GM18870 (cell line): ENCODE data around the gene MEI4.
"Not testable (repeated sequence)": the region's sequence is repeated elsewhere in the genome, so short reads cannot be mapped to it uniquely, and the experiment has no call there.

Experiments used
- ATAC-seq: cut with Tn5 transposase; IDR thresholded peaks from one replicate; pipeline ENCODE4 v1.9.1; 2021; ENCODE audit warnings: moderate library complexity; ENCODE audit not compliant: unreplicated experiment

MEI4 gene

GRCh38 chr6:77674211-77674610, 21.4 kb downstream of the MEI4 start:
- ATAC-seq = no peak

- no peak for ATAC-seq
These were observed 25.2 kb downstream of the MEI4 start for GRCh38 chr6:77678048-77678447.

GRCh38 chr6:77683515-77683914, 30.7 kb downstream of the MEI4 start:
- no peak for ATAC-seq

- no peak for ATAC-seq
These were observed 34.1 kb downstream of the MEI4 start for GRCh38 chr6:77686931-77687330.

- ATAC-seq = no peak
These were observed 35.8 kb downstream of the MEI4 start for GRCh38 chr6:77688649-77689048.

- not testable (repeated sequence) for ATAC-seq
These were observed 47.3 kb downstream of the MEI4 start for GRCh38 chr6:77700095-77700494.

- no peak for ATAC-seq
These were observed 54.8 kb downstream of the MEI4 start for GRCh38 chr6:77707603-77708002.

- no peak for ATAC-seq
These were observed 62.7 kb downstream of the MEI4 start for GRCh38 chr6:77715588-77715987.

GRCh38 chr6:77716311-77716710, 63.5 kb downstream of the MEI4 start:
- no peak for ATAC-seq

- not testable (repeated sequence) for ATAC-seq
These were observed 83.2 kb downstream of the MEI4 start for GRCh38 chr6:77736010-77736409.

- ATAC-seq = no peak
These were observed 87.5 kb downstream of the MEI4 start for GRCh38 chr6:77740380-77740779.

- ATAC-seq = not testable (repeated sequence)
These were observed 99.3 kb downstream of the MEI4 start for GRCh38 chr6:77752156-77752555.

GRCh38 chr6:77762386-77762785, 109.5 kb downstream of the MEI4 start:
- no peak for ATAC-seq

GRCh38 chr6:77763124-77763523, 110.3 kb downstream of the MEI4 start:
- ATAC-seq = no peak

- ATAC-seq = no peak
These were observed 111.5 kb downstream of the MEI4 start for GRCh38 chr6:77764364-77764763.

- ATAC-seq = no peak
These were observed 120.5 kb downstream of the MEI4 start for GRCh38 chr6:77773157-77773822.

- ATAC-seq = no peak
These were observed 121.6 kb downstream of the MEI4 start for GRCh38 chr6:77774457-77774856.

GRCh38 chr6:77776441-77776840, 123.6 kb downstream of the MEI4 start:
- no peak for ATAC-seq

GRCh38 chr6:77778527-77778926, 125.7 kb downstream of the MEI4 start:
- ATAC-seq = no peak

GRCh38 chr6:77786935-77787629, 134.2 kb downstream of the MEI4 start:
- ATAC-seq = no peak

- no peak for ATAC-seq
These were observed 144.3 kb downstream of the MEI4 start for GRCh38 chr6:77796824-77797809.
